Natural killer cell (primary cell): ENCODE results near the gene NACAD. TPM values are rescaled to one million over a fixed set of nuclear protein-coding genes. Genes with fewer than 3 reads are reported as not detected.
A peak's percentile ranks its signal among the peaks of the same experiment; 100 is the strongest.

Experiments
- ATAC-seq, 3 donors: fragments of 150-1000 bp in 2 of 3; fragments of 200-7000 bp in 1 of 3; cut with Tn5 transposase; 1 replicate in 1 of 3; 2 replicates in 2 of 3; pipeline ENCODE4 v1.10.0; 2021; ENCODE audit warnings: mild to moderate bottlenecking in 2 of 3, moderate library complexity in 2 of 3
- DNase-seq, 2 donors: peaks; one replicate each; pipeline versions ENCODE4 v3.0.0 to v3.0.0-alpha.2; 2013 to 2021; ENCODE audit warnings: mixed read lengths in 1 of 2
- H3K27ac ChIP-seq: one replicate; pipeline ENCODE4 v1.5.1; 2013; ENCODE audit warnings: mild to moderate bottlenecking, low read length
- H3K27me3 ChIP-seq: one replicate; pipeline ENCODE4 v1.6.1; 2013; ENCODE audit warnings: low read length; ENCODE audit not compliant: control insufficient read depth, insufficient read depth
- H3K36me3 ChIP-seq: one replicate; pipeline ENCODE4 v1.6.1; 2013; ENCODE audit warnings: low read length; ENCODE audit not compliant: control insufficient read depth, insufficient read depth
- H3K4me1 ChIP-seq: one replicate; pipeline ENCODE4 v1.6.1; 2013; ENCODE audit warnings: low read length; ENCODE audit not compliant: control insufficient read depth, insufficient read depth
- H3K4me3 ChIP-seq: one replicate; pipeline ENCODE4 v1.5.1; 2013; ENCODE audit warnings: low read length
- H3K9me3 ChIP-seq: one replicate; pipeline ENCODE4 v1.6.1; 2013; ENCODE audit warnings: low read length; ENCODE audit not compliant: control insufficient read depth, insufficient read depth
- H3K27ac Mint-ChIP-seq, 2 donors: one replicate each; pipeline ENCODE4 v1.8.0; 2022; ENCODE audit warnings: mild to moderate bottlenecking in 2 of 2, mixed read lengths in 2 of 2, moderate library complexity in 1 of 2
- H3K27me3 Mint-ChIP-seq, 2 donors: one replicate each; pipeline ENCODE4 v1.8.0; 2022; ENCODE audit warnings: low read depth in 2 of 2, mixed read lengths in 2 of 2
- H3K36me3 Mint-ChIP-seq: one replicate; pipeline ENCODE4 v1.8.0; 2022; ENCODE audit warnings: mixed read lengths
- H3K4me1 Mint-ChIP-seq, 2 donors: one replicate each; pipeline ENCODE4 v1.8.0; 2022; ENCODE audit warnings: mixed read lengths in 2 of 2
- H3K4me3 Mint-ChIP-seq: one replicate; pipeline ENCODE4 v1.8.0; 2022; ENCODE audit warnings: mild to moderate bottlenecking, moderate library complexity, mixed read lengths
- H3K9me3 Mint-ChIP-seq, 2 donors: one replicate each; pipeline ENCODE4 v1.8.0; 2022; ENCODE audit warnings: mixed read lengths in 2 of 2
- CTCF ChIP-seq: fragments of 200-600 bp; IDR thresholded peaks from one replicate; pipeline ENCODE4 v1.8.0; 2022; ENCODE audit warnings: antibody characterized with exemption
- WGBS: methylation state at CpG from one replicate; pipeline ENCODE4 v1.1.7; 2013; ENCODE audit warnings: missing lambda C conversion rate; ENCODE audit not compliant: insufficient coverage; 5-methylcytosine and 5-hydroxymethylcytosine counted together
- intact Hi-C: fragments of 100-400 bp; cut with micrococcal nuclease; formaldehyde crosslinking; loops from one replicate; pipeline ENCODE4 v1.14.2; 2022
- total RNA-seq, 4 donors: library from RNA; stranded (reverse); fragments of 120-200 nt in 1 of 4; gene quantifications; one replicate each; pipeline versions ENCODE4 v1.2.3 to v1.2.4, GENCODE V29; 2013 to 2022

The NACAD gene
- total RNA-seq, 3 donors from 2014 or later (not counting 1 experiment from before 2014, with no cell fraction given), result 0.75 to 1.7 (median 0.78) TPM

DNA sequence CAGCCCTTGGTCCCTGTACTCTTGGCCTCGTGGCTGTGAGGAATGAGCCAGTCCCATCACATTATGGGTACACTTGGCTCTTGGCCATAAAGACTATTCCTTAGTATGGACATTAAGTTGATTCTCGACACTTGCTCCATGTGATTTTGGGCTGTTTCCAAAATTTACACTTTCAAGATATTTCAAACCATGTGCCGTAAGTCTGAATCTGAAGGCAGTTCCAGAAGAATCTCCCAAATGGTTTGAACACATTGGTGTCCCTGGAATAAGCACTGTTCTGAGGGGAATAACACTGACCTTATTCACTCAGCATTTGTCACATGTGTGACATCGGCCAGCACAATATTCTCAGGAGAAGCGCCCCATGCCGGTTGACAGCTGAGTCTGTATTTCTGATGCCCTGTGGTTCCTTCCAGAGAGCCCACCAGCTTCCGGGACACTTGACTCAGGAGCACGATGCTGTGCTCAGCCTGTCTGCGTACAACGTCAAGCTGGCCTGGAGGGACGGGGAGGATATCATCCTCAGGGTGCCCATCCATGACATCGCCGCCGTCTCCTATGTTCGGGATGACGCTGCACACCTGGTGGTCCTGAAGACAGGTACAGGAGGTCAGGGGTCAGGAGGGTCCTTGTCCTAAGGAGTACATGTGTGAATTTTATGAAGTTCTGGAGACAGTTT lies 24.6 kb downstream of the NACAD start:
- Histone ChIP-seq H3K36me3 (peaks cover 69% of the 10 kb centered on the region), H3K4me3 (no peak overlapping the region), H3K27me3 (no peaks in the 10 kb centered on the region), H3K4me1 (peaks cover 41% of the 10 kb centered on the region), H3K27ac (no peak overlapping the region), H3K9me3 (no peaks in the 10 kb centered on the region)
- ATAC-seq (no peak), DNase-seq (no peak)
- Mint-ChIP-seq H3K4me3 (no peak overlapping the region), H3K27ac (peak overlapping the region; percentile 43 to 56), H3K4me1 (peaks cover 58 to 84% of the 10 kb centered on the region in 2 donors), H3K36me3 (no peaks in the 10 kb centered on the region), H3K27me3 (no peaks in the 10 kb centered on the region), H3K9me3 (no peaks in the 10 kb centered on the region)
- intact Hi-C loops, result no loop called here
- TF ChIP-seq CTCF, result no peak
- 91% methylated on average over 16 of the region's 16 CpGs for WGBS

- peaks cover 28% of the 10 kb centered on the region for H3K4me1 ChIP-seq
- Mint-ChIP-seq H3K36me3 (no peaks in the 10 kb centered on the region), H3K9me3 (no peaks in the 10 kb centered on the region), H3K4me3 (peak overlapping the region; percentile 4), H3K4me1 (peaks cover 64 to 86% of the 10 kb centered on the region in 2 donors), H3K27ac (peak overlapping the region; percentile 56 to 58), H3K27me3 (no peaks in the 10 kb centered on the region)
- TF ChIP-seq CTCF, result no peak
- DNase-seq (no peak), ATAC-seq (peak in 1 of 3 donors; percentile 26)
- 50% methylated on average over 1 of the region's 1 CpG for WGBS
- no peaks in the 10 kb centered on the region for H3K27me3 ChIP-seq
- intact Hi-C loops, result no loop called here
- H3K27ac ChIP-seq, result no peak overlapping the region
- H3K36me3 ChIP-seq, result peaks cover 55% of the 10 kb centered on the region
- no peak overlapping the region for H3K4me3 ChIP-seq
- H3K9me3 ChIP-seq, result no peaks in the 10 kb centered on the region
Measured at GRCh38 chr7:45061806-45062425, 26.9 kb downstream of the NACAD start.

DNA sequence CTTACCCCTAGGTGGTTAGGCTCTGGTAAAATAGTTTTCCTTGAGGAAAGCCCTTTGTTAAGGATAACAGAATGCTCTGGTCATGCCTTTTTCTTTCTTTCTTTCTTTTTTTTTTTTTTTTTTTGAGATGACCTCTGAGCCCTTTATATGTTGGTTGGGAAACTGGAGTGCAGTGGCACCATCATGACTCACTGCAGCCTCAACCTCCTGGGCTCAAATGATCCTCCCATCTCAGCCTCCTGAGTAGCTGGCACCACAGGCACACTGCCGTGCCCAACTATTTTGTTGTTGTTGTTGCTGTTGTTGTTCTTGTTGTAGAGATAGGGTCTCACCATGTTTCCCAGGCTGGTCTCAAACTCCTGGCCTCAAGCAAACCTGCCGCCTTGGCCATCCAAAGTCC lies 27.4 kb downstream of the NACAD start:
- Mint-ChIP-seq H3K9me3 (no peaks in the 10 kb centered on the region), H3K4me1 (peaks cover 65 to 82% of the 10 kb centered on the region in 2 donors), H3K36me3 (no peaks in the 10 kb centered on the region), H3K27ac (peak overlapping the region; percentile 56 to 58), H3K27me3 (no peaks in the 10 kb centered on the region), H3K4me3 (no peak overlapping the region)
- H3K27me3 ChIP-seq, result no peaks in the 10 kb centered on the region
- intact Hi-C loops, result no loop called here
- peaks cover 28% of the 10 kb centered on the region for H3K4me1 ChIP-seq
- no peak for ATAC-seq
- no peak overlapping the region for H3K27ac ChIP-seq
- peaks cover 55% of the 10 kb centered on the region for H3K36me3 ChIP-seq
- no CpG with 5 or more reads among the region's 2 CpGs for WGBS
- DNase-seq, result no peak
- TF ChIP-seq CTCF, result no peak
- no peak overlapping the region for H3K4me3 ChIP-seq
- H3K9me3 ChIP-seq, result no peaks in the 10 kb centered on the region
